Right hindlimb (tissue), 1 donor: ENCODE results near the gene SLC25A23.
"Not testable (repeated sequence)": the region's sequence is repeated elsewhere in the genome, so short reads cannot be mapped to it uniquely, and the experiment has no call there.

Experiments
- DNase-seq: peaks from one replicate; pipeline ENCODE4 v3.0.0-alpha.2; 2018

The SLC25A23 gene

GRCh38 chr19:6453951-6454565 lies 5.5 kb downstream of the SLC25A23 start:
- DNase-seq = no peak

GRCh38 chr19:6452899-6453298 lies 6.7 kb downstream of the SLC25A23 start:
- no peak for DNase-seq

- DNase-seq = no peak
These were observed 7.4 kb downstream of the SLC25A23 start for GRCh38 chr19:6452223-6452614.

GRCh38 chr19:6451583-6452222 lies 7.9 kb downstream of the SLC25A23 start:
- DNase-seq = no peak

- DNase-seq = no peak
These were observed 9.4 kb downstream of the SLC25A23 start for GRCh38 chr19:6450166-6450565.

- DNase-seq = no peak
These were observed 11.5 kb downstream of the SLC25A23 start for GRCh38 chr19:6448045-6448444.

GRCh38 chr19:6446452-6446851 lies 13.1 kb downstream of the SLC25A23 start:
- no peak for DNase-seq

- DNase-seq = no peak
These were observed 15.6 kb downstream of the SLC25A23 start for GRCh38 chr19:6443986-6444385.

GRCh38 chr19:6442087-6442688 lies 17.4 kb downstream of the SLC25A23 start:
- no peak for DNase-seq

GRCh38 chr19:6440905-6441304 lies 18.7 kb downstream of the SLC25A23 start:
- no peak for DNase-seq

- no peak for DNase-seq
These were observed 19.8 kb downstream of the SLC25A23 start for GRCh38 chr19:6439743-6440142.

- no peak for DNase-seq
These were observed 25.9 kb downstream of the SLC25A23 start, which contains the start of gene SLC25A41 for GRCh38 chr19:6433663-6434062. TSS of gene SLC25A41 (minus strand) at chr19:6433763. CDS start at chr19:6433693, 70 bp downstream.

GRCh38 chr19:6433165-6433564 lies 26.4 kb downstream of the SLC25A23 start:
- DNase-seq = no peak

- DNase-seq = no peak
These were observed 27.7 kb downstream of the SLC25A23 start for GRCh38 chr19:6431891-6432290.

GRCh38 chr19:6429419-6430221 lies 30.0 kb downstream of the SLC25A23 start:
- DNase-seq = no peak

- not testable (repeated sequence) for DNase-seq
These were observed 30.7 kb downstream of the SLC25A23 start for GRCh38 chr19:6428692-6429418.

- DNase-seq = no peak
These were observed 32.5 kb downstream of the SLC25A23 start for GRCh38 chr19:6427131-6427530.

GRCh38 chr19:6425732-6426620 lies 33.6 kb downstream of the SLC25A23 start:
- DNase-seq = no peak

- DNase-seq = peak; percentile 100
These were observed 34.5 kb downstream of the SLC25A23 start for GRCh38 chr19:6424939-6425731.

GRCh38 chr19:6424195-6424938 lies 35.2 kb downstream of the SLC25A23 start, which contains the start of gene KHSRP:
TSS of gene KHSRP (minus strand) at chr19:6424811. CDS start at chr19:6424701, 110 bp downstream.
- DNase-seq = no peak
